Left lung (tissue), 10 donors: Measurements from ENCODE around the gene TNFRSF13B. TPM values are rescaled to one million over a fixed set of nuclear protein-coding genes. Genes with fewer than 3 reads are reported as not detected.

ENCODE experiments used
- ATAC-seq: fragments of 200-7000 bp; cut with Tn5 transposase; one replicate; pipeline ENCODE4 v1.9.1; 2020; ENCODE audit warnings: moderate library complexity
- DNase-seq, 4 donors: peaks; one replicate each; pipeline ENCODE4 v3.0.0-alpha.2; 2013 to 2020
- H3K27ac ChIP-seq, 2 donors: fragments of 200-600 bp; sonication (generic) in 1 of 2; one replicate each; pipeline versions ENCODE4 v1.5.0 to v1.8.0; 2020 to 2021
- H3K27me3 ChIP-seq, 2 donors: fragments of 200-600 bp; sonication (generic) in 1 of 2; one replicate each; pipeline versions ENCODE4 v1.5.0 to v1.8.0; 2020 to 2021
- H3K36me3 ChIP-seq, 2 donors: fragments of 200-600 bp; sonication (generic) in 1 of 2; one replicate each; pipeline versions ENCODE4 v1.5.0 to v1.8.0; 2020 to 2021
- H3K4me1 ChIP-seq, 2 donors: fragments of 200-600 bp; one replicate each; pipeline ENCODE4 v1.8.0; 2021
- H3K4me3 ChIP-seq, 2 donors: fragments of 200-600 bp; sonication (generic) in 1 of 2; one replicate each; pipeline versions ENCODE4 v1.5.0 to v1.8.0; 2020 to 2021; ENCODE audit warnings: mild to moderate bottlenecking in 1 of 2
- H3K9me3 ChIP-seq, 2 donors: fragments of 200-600 bp; sonication (generic) in 1 of 2; one replicate each; pipeline versions ENCODE4 v1.5.0 to v1.8.0; 2020 to 2021
- CTCF ChIP-seq, 2 donors: fragments of 200-600 bp; sonication (generic) in 1 of 2; IDR thresholded peaks; one replicate each; pipeline versions ENCODE4 v1.5.0 to v1.8.0; 2021; ENCODE audit warnings: antibody characterized with exemption in 2 of 2
- intact Hi-C, 2 donors: fragments of 100-400 bp; cut with DNase I; formaldehyde crosslinking; loops; one replicate each; pipeline versions ENCODE4 v1.11.2 to v1.14.2; 2022
- polyA plus RNA-seq, 6 donors: library from polyadenylated mRNA; unstranded; fragments of 120-200 nt; gene quantifications; one replicate each; pipeline ENCODE4 v1.2.1, GENCODE V29; 2013; ENCODE audit not compliant: insufficient read length in 6 of 6
- total RNA-seq, 2 donors: library from RNA; stranded (reverse); fragmentation: NEBNext Ultra II Directional; extraction: Animal tissue kit (Norgen Biotek cat#: 25700); gene quantifications; one replicate each; pipeline ENCODE4 v1.2.1, GENCODE V29; 2021
- donor health status: DM: no; HTN: yes; CAD: no.
- donor health status: DM: no; HTN: no; CAD: no.

TNFRSF13B gene
- total and polyA plus RNA-seq, 8 donors: 0.61 to 0.79 TPM; not detected in 6

GRCh38 chr17:16934133-16934795, 37.7 kb downstream of the TNFRSF13B start:
- Histone ChIP-seq H3K9me3 (no peaks in the 10 kb centered on the region), H3K27me3 (no peaks in the 10 kb centered on the region), H3K4me3 (no peak overlapping the region), H3K36me3 (no peaks in the 10 kb centered on the region), H3K27ac (no peak overlapping the region), H3K4me1 (no peaks in the 10 kb centered on the region)
- intact Hi-C loops: no loop called here
- ATAC-seq (no peak), DNase-seq (peak in 2 of 4 donors; percentile 11 to 61)
- TF ChIP-seq CTCF (IDR thresholded peaks at IDR 0.05): no peak

DNA sequence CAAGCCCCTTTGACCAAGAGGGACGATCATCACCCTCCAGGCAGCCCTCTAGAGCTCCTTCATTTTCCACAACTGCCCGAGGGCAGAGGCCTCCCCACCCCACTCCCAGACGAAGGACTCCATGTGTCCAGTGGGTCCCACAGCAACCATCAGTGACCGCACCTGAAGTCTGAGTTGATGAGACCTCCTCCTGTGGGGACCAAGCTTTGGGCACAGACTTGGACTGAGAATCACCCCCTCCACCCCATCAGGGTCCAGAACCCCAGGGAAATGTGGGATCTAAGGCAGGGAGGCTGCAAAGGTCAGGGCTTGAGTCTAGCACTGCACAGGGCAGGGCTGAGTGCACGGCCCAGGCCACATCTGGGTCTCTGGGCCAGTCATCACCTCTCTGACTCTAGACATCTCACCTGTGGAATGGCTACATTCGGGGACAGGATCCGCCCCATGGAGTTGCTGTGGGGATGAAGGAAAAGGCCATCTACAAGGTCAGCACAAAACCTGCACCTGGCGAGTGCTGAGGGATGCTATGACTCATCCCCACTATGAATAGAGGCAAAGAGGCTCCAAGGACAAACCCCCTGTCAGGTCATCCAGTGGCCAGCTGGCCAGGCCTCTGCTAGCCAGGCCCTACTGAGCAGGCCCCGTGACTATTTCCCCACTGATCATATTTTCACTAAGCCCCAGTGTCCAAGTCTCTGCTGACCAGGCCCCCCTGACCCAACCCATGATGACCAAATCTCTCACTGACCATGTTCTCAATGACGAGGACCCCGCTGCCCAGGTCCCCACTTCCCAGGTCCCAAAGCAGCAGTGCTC, 38.4 kb downstream of the TNFRSF13B start:
- Histone ChIP-seq H3K9me3 (no peaks in the 10 kb centered on the region), H3K27me3 (no peaks in the 10 kb centered on the region), H3K4me1 (no peaks in the 10 kb centered on the region), H3K27ac (no peak overlapping the region), H3K4me3 (no peak overlapping the region), H3K36me3 (no peaks in the 10 kb centered on the region)
- DNase-seq (peak in 2 of 4 donors; percentile 10 to 20), ATAC-seq (no peak)
- TF ChIP-seq CTCF (IDR thresholded peaks at IDR 0.05): no peak
- intact Hi-C loops: no loop called here

DNA sequence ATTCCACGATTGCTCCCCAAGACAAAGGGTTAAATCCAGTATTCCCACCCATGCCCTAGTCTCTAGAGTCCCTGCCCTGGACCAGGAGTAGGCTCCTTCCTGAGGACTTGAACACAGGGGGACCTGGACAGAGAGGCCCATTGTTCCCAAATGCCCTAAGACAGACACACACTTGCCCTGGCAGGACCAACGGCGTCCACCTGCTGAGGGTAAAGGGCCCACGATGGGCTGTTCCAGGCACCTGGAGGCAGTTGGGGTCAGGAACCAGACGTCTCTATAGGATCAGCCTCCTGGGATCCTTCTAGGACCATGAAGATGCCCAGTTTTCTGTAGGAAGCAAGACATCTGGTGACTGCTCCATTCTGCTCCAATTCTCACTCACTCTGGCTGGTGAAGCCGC, 39.3 kb downstream of the TNFRSF13B start:
- no peaks in the 10 kb centered on the region for H3K27me3 ChIP-seq
- H3K9me3 ChIP-seq: no peaks in the 10 kb centered on the region
- no peak for ATAC-seq
- H3K4me1 ChIP-seq: no peaks in the 10 kb centered on the region
- TF ChIP-seq CTCF (IDR thresholded peaks at IDR 0.05): no peak
- intact Hi-C loops: no loop called here
- no peak overlapping the region for H3K27ac ChIP-seq
- DNase-seq: peak in 1 of 4 donors; percentile 43
- no peak overlapping the region for H3K4me3 ChIP-seq
- H3K36me3 ChIP-seq: no peaks in the 10 kb centered on the region

DNA sequence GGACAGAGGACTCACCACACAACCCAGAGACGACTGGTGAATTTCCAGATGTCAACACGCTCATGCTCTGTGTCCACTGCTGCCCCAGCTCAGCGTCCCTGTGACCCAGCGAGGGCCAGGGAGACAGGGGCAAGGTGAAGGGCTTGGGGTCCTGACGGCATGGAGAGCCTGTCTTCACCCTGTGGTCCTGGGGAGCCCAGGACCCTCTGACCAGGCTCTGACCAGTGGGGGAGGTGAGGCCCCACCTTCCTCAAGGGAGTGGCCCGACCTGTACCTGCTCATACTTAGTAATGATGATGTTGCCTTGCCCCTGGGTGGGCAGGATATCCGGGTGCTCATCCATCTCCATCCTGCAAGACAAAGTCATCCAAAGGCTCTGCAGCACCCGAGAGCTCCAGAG, 39.8 kb downstream of the TNFRSF13B start:
- no peaks in the 10 kb centered on the region for H3K27me3 ChIP-seq
- intact Hi-C loops: no loop called here
- no peak overlapping the region for H3K27ac ChIP-seq
- DNase-seq (peak in 1 of 4 donors; percentile 33), ATAC-seq (no peak)
- TF ChIP-seq CTCF (IDR thresholded peaks at IDR 0.05): no peak
- no peak overlapping the region for H3K4me3 ChIP-seq
- no peaks in the 10 kb centered on the region for H3K36me3 ChIP-seq
- no peaks in the 10 kb centered on the region for H3K9me3 ChIP-seq
- H3K4me1 ChIP-seq: no peaks in the 10 kb centered on the region

DNA sequence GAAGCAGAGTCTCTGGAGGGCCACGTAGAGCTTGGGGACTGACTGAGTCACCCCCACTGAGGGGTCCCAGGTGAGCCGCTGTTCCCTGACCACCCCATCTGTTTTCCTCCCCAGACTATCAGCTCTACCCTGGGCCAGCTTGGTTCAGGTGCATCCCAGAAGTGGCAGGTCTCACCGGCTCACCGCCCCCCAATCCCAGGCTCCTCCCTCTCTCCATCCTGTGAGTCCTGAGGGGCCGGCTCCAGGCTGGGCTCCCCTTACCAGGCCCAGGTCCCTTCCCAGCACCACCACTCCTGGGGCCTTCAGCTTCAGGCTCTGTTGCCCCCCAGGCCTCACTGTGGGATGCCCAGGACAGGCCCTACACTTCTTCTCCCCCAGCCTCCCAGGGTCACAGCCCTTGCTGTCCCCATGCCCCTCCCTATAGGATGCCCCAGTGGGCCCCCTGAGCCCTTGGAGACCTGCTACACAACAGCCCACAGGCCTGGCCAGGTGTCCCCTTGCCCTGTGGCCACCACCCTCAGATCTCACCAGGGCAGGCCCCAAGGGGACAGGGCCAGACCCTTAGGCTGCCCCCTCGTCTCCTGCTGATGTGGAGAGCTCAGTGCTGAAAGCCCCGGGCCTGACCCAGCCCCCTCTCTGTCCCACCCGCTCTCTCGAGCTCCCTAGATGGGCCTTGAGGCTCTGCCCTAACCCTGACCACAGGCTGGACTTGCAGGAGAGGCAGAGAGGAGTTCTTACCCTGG, 40.4 kb downstream of the TNFRSF13B start:
- H3K36me3 ChIP-seq: no peaks in the 10 kb centered on the region
- no peak overlapping the region for H3K27ac ChIP-seq
- H3K27me3 ChIP-seq: no peaks in the 10 kb centered on the region
- ATAC-seq (no peak), DNase-seq (peak in 1 of 4 donors; percentile 66)
- intact Hi-C loops: no loop called here
- no peaks in the 10 kb centered on the region for H3K9me3 ChIP-seq
- TF ChIP-seq CTCF (IDR thresholded peaks at IDR 0.05): no peak
- H3K4me3 ChIP-seq: no peak overlapping the region
- no peaks in the 10 kb centered on the region for H3K4me1 ChIP-seq
